ENCODE results near the gene METTL22. TPM values are rescaled to one million over a fixed set of nuclear protein-coding genes. Genes with fewer than 3 reads are reported as not detected.

METTL22 gene
- total RNA-seq, 4 donors from 2014 or later, result 22.5 to 24.5 (median 23.4) TPM

DNA sequence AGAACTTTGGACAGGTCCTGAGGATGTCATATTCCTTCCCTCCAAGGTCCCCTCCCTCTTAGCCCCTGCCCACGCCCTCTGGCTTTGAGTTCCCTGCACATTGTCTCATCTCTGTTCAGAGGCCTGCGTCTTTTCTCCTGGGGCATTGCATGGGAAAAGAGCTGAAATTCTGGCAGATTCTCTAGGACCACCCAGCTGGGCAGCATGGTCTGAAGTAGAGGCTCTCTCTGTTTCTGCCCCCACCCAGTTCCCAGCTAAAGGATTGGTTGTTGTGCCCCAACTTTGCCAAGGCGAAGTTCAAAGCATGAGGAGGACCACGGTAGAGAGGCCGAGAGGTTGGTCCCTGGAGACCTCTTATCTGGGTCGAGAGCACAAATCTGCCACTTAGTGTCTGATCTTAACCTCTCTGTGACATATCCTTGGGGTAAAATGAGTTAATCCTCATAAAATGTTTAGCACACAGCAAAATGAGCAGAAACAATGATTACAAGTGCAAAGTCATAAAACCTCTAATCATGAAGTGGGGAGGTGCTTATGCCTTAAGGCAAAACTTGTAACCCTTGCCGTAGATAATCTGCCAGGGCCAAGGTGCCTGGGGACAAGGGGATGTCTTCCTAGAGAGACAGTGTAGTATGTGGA lies 55.4 kb downstream of the METTL22 start:
- Histone ChIP-seq H3K27me3 (no peaks in the 10 kb centered on the region), H3K9me3 (no peaks in the 10 kb centered on the region), H3K36me3 (no peaks in the 10 kb centered on the region), H3K4me1 (peaks cover 4 to 23% (median 17%) of the 10 kb centered on the region in 4 donors), H3K4me3 (no peak overlapping the region), H3K27ac (replicated peaks in 1 of 4) (no peak overlapping the region)
- no peak for TF ChIP-seq EP300 (IDR thresholded peaks at IDR 0.05)
- DNase-seq (ENCODE audit: extremely low spot score), result no peak
- intact Hi-C loops (cut with DNase I), result no loop called here
- 87% methylated on average over 7 of the region's 7 CpGs for WGBS

DNA sequence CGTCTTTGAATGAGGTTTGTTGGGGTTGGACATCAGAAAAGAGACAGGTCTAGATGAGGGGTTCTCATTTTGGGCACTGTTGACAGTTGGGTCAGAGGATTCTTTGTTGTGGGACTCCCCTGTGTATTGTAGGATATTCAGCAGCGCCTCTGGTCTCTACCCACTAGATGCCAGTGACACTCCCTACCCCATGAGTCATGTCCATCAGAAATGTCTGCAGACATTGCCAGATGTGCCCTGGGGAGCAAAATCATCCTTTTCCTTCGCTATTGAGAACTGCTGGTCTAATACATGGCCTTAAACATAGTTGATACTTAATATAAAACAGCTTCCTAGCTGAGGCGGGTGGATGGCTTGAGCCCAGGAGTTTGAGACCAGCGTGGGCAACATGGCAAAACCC lies 56.0 kb downstream of the METTL22 start:
- Histone ChIP-seq H3K27me3 (no peaks in the 10 kb centered on the region), H3K36me3 (no peaks in the 10 kb centered on the region), H3K4me1 (peaks cover 4 to 23% (median 17%) of the 10 kb centered on the region in 4 donors), H3K9me3 (no peaks in the 10 kb centered on the region), H3K4me3 (no peak overlapping the region), H3K27ac (replicated peaks in 1 of 4) (no peak overlapping the region)
- WGBS, result 82% methylated on average over 5 of the region's 5 CpGs
- no peak for DNase-seq (ENCODE audit: extremely low spot score)
- TF ChIP-seq EP300 (IDR thresholded peaks at IDR 0.05), result no peak
- no peak for TF ChIP-seq POLR2AphosphoS5 (IDR thresholded peaks at IDR 0.05)
- TF ChIP-seq CTCF (IDR thresholded peaks at IDR 0.05), result no peak
- no peak for TF ChIP-seq POLR2A (IDR thresholded peaks at IDR 0.05; ENCODE audit: low read depth)
- intact Hi-C loops (cut with DNase I), result no loop called here

DNA sequence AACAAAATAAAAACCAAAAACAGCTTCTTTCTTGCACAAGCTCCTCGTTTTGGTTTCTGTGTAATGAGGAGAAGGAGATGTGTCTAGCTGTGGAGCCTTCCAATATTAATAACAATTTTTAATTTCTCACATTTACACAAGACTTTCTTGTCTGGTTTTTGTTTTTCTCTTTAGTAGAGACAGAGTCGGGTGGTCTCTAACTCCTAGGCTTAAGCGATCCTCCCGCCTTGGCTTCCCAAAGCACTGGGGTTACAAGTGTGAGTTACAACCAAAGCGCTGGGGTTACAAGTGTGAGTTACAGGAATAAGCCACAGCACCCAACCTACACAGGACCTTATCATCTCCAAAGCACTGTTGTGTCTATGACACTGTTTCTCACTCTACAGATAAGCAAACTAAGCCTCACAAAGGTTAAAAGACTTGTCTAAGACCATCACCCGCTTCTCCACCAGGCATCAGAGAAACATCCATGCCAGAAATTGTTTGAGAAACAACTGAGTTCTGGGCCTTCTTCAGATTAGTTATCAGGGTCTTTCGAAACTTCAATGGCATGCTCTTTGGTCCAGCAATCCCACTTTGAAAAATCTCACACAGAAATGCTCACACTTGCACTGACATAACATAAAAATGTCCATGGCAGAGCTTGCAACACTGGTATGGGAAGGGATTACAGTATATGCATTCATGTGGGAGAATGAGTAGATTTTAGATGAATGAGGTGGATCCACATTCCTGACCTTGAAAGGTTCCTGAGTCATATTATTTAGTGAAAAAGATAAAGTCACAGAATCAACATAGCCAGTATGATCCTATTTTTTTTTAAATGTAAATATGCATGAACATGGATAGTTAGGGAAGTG lies 56.8 kb downstream of the METTL22 start:
- peaks cover 4 to 23% (median 17%) of the 10 kb centered on the region in 4 donors for H3K4me1 ChIP-seq
- H3K4me3 ChIP-seq, result no peak overlapping the region
- H3K27ac ChIP-seq (replicated peaks in 1 of 4), result no peak overlapping the region
- H3K27me3 ChIP-seq, result no peaks in the 10 kb centered on the region
- TF ChIP-seq POLR2A (IDR thresholded peaks at IDR 0.05; ENCODE audit: low read depth) (no peak), POLR2AphosphoS5 (IDR thresholded peaks at IDR 0.05) (no peak), EP300 (IDR thresholded peaks at IDR 0.05) (no peak), CTCF (IDR thresholded peaks at IDR 0.05) (no peak)
- intact Hi-C loops (cut with DNase I), result no loop called here
- DNase-seq (ENCODE audit: extremely low spot score), result no peak
- no peaks in the 10 kb centered on the region for H3K36me3 ChIP-seq
- WGBS, result 92% methylated on average over 7 of the region's 7 CpGs
- H3K9me3 ChIP-seq, result no peaks in the 10 kb centered on the region

GRCh38 chr16:8679151-8679550 lies 57.7 kb downstream of the METTL22 start:
- no peaks in the 10 kb centered on the region for H3K27me3 ChIP-seq
- TF ChIP-seq POLR2A (IDR thresholded peaks at IDR 0.05; ENCODE audit: low read depth) (no peak), CTCF (IDR thresholded peaks at IDR 0.05) (no peak), EP300 (IDR thresholded peaks at IDR 0.05) (no peak), POLR2AphosphoS5 (IDR thresholded peaks at IDR 0.05) (no peak)
- intact Hi-C loops (cut with DNase I), result no loop called here
- no peak overlapping the region for H3K4me3 ChIP-seq
- 97% methylated on average over 2 of the region's 2 CpGs for WGBS
- peaks cover 4 to 17% (median 12%) of the 10 kb centered on the region in 4 donors for H3K4me1 ChIP-seq
- no peak for DNase-seq (ENCODE audit: extremely low spot score)
- H3K9me3 ChIP-seq, result no peaks in the 10 kb centered on the region
- no peaks in the 10 kb centered on the region for H3K36me3 ChIP-seq
- no peak overlapping the region for H3K27ac ChIP-seq (replicated peaks in 1 of 4)

- no peaks in the 10 kb centered on the region for H3K9me3 ChIP-seq
- DNase-seq (ENCODE audit: extremely low spot score), result no peak
- TF ChIP-seq EP300 (IDR thresholded peaks at IDR 0.05), result no peak
- TF ChIP-seq POLR2AphosphoS5 (IDR thresholded peaks at IDR 0.05), result no peak
- no peak for TF ChIP-seq CTCF (IDR thresholded peaks at IDR 0.05)
- TF ChIP-seq POLR2A (IDR thresholded peaks at IDR 0.05; ENCODE audit: low read depth), result no peak
- H3K27me3 ChIP-seq, result no peaks in the 10 kb centered on the region
- 79% methylated on average over 9 of the region's 9 CpGs for WGBS
- H3K36me3 ChIP-seq, result no peaks in the 10 kb centered on the region
- peaks cover 0 to 3% (median 0%) of the 10 kb centered on the region in 4 donors for H3K4me1 ChIP-seq
- no peak overlapping the region for H3K4me3 ChIP-seq
- intact Hi-C loops (cut with DNase I), result no loop called here
- H3K27ac ChIP-seq (replicated peaks in 1 of 4), result no peak overlapping the region
These were observed 61.2 kb downstream of the METTL22 start for GRCh38 chr16:8682551-8683259.
